GM12874 (cell line): ENCODE measurements around the gene LRRC26.

Source experiments
- CTCF ChIP-seq: IDR thresholded peaks from 2 replicates; pipeline ENCODE4 v1.5.1; 2011; ENCODE audit warnings: low read depth, mild to moderate bottlenecking, control low read depth, low read length, moderate library complexity; ENCODE audit not compliant: insufficient read depth

The LRRC26 gene

GRCh38 chr9:137136261-137136880 is 33.5 kb downstream of the LRRC26 start:
- no peak for TF ChIP-seq CTCF

GRCh38 chr9:137134191-137134590 is 35.7 kb downstream of the LRRC26 start:
- TF ChIP-seq CTCF: no peak

DNA sequence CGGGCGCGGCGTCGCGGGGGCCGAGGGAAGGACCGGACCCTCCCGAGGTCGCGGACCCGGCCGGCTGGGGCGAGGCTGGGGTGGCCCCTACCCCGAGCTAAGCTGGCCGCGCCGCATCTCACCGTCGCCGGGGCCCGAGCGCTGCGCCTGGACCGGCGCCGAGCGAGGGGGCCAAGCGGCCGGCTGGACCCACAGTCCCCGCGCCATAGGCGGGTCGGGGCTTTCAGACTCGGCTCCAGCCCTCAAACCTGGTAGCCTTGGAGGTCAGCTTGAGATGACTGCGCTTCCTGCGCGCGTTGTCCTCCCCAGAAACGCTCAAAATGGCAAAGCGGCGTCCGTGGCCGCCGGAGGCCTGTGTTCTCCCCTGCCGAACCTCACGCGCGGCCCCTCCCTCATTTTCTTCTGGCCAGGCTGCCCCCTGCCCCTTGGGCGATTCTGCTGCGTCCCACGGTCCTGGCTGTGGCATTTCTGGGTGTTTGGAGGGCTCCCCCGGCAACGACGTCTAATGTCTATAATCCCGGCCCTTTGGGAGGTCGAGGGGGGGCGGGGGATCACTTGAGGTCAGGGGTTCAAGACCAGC is 39.6 kb downstream of the LRRC26 start:
- TF ChIP-seq CTCF: no peak

DNA sequence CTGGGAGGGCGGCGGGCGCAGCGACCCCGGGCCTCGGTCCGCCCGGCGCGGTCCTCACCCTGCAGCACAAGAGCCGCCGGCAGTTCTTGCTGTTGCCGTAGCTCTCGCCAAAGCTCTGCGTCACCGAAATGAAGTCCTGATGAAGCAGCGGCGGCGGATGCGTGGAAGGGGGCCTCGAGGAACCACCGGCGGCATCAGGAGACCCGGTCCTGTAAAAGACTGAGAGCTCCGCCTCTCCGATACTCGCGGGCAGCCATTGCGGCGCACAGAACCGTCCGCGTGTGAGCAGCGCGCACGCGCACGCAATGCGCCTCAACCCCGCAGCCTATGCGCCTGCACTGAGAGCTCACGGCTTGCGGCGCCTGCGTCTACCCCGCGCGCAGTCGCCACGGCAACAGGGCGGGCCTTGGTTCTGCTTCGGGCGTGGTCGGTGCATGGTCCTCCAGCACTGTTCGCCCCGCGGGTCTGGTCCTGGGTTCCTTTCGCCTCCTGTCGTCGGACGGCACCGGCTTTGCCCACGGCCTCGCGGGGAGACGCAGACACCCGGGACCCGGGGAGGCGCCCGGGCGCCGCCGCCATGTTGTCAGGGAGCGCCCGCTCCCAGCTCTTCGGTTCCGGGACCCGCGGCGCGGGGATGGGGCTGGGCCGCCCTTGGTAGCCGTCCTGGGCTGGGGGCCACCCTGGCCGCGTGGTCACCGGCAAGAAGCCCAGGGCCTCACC is 40.2 kb downstream of the LRRC26 start:
- TF ChIP-seq CTCF: no peak

GRCh38 chr9:137128862-137129455 is 40.9 kb downstream of the LRRC26 start:
- TF ChIP-seq CTCF: no peak

DNA sequence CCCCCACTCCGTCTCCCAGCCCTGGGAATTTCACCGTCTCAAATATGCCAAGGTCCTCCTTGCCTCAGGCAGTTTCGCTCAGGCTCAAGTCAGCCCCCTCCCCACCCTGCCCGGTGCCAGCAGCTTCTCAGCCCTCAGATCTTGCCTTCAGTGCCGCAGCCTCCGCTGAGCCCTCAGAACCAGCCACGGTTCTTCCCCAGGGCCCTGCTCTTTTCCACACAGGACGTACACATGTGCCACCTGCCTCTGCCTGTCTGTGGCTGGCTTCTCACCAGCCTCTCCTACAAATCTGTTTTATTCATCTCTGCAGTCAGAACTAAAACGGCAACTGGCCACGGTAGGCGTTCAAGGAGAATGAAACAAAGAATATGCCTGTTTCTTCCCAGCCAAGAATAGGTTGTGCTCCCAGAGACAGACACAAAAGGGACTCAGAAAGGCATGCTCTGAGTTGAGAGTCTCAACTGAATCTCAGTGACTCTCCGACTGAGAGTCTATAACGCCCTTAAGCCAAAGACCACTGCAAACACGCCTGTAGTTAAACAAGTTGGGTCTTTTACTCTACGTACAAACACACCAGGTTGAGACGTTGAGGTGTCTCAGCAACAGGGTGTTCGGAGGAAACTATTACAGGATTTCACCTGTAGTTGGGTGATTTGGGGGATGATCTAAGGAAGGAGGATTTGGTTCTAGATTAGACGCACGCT is 41.5 kb downstream of the LRRC26 start:
- TF ChIP-seq CTCF: no peak
